GM21737 (cell line): Measurements from ENCODE around the gene NUDT7.

Experiments used
- ATAC-seq: cut with Tn5 transposase; IDR thresholded peaks from one replicate; pipeline ENCODE4 v1.9.1; 2021; ENCODE audit warnings: mild to moderate bottlenecking, moderate library complexity; ENCODE audit not compliant: unreplicated experiment

The NUDT7 gene

DNA sequence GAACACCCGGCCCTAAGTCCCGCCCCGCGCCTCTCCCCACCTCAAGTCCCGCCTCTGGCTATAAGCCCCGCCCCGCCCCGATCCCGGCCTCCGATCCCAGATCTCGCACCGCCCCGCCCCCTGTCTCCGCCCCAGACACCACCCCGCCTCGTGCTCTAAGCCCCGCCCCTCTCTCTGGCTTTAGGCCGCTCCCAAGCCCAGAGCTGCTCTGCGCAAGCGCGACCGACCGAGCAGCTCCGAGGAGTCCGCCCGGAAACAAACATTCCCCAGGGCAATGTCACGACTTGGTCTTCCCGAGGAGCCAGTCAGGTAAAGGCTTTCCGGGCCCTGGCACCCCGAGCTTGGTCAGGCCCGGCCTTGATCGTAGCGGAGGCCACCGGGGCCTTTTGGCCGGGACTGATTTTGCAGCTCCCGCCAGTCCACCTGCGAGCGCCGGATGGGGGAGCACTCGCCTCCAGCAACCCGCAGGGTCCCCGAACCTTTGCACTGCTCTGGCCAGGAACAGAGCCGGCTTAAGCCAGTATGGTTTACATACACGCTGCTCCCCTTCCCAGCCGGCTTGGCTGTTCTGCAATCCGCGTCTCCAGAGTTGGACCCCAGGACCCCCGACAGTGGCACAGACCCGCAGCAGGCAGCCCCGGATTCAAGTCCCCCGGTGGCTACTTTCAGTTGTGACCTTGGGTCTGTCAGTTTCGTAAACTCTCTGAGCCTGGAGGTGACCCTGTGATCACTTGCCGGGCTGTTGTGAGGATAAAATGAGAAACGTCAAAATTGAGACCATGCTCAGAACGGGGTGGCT, at the start of gene NUDT7:
Gene NUDT7 (plus strand): TSS at position 206 of the 799 bp plus-strand sequence. CDS start 69 bp downstream, at position 275.
- peak; percentile 92 for ATAC-seq

DNA sequence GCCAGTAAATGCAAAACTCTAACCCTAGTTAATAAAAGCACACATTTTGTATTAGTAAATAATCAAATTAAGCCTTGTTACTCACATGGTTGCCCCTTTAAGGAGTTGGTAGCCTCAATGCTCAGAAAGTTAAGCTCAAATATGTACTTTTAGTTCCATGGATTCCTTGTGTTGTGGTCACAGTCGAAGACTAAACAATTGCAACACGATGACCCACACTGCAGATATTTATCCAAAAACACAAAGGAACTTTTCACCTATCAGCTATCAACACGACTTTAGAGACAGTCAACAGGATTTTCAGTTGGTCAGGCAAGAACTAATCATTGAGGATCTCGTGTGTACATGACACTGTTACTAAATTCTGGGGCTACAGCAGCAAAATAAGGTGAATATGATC, 47.4 kb upstream of the NUDT7 start:
- no peak for ATAC-seq

DNA sequence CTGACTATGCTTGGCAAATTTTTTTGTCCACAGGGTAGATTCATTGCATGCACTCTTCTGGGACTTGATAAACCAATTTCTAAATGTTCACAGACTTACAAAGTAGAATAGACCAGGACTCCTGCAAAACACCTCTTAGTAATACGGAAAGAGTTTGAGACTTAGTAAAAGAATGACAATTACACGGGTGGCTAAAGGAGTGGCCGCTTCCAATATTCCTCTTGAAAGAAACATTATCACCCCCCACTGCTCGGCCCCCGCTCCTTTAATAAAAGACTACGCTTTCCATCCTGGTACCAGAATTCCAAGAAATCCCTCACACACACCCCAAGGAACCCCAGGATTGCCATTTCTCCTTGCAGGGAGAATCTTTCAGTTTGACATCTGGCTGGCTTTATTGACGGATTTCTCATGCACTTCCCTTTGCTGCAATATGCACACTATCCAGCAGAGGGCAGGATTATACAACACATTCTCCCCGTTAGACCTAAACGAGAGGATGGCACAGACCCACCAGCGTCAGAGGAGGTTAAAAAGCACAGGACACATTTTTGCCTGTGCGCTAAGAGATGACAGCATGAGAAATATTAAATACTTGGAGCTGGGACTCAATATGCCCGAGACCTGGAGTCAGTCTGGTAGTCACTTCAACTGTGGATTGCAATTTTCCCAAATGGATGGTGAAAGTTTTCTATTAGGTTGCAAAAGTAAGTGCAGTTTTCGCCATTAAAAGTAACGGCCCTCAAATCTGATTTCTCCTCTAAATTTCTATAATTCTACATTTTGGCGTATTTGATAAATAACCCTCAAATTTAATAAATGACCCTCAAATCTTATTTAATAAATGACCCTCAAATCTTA, 46.6 kb upstream of the NUDT7 start:
- peak; percentile 57 for ATAC-seq

DNA sequence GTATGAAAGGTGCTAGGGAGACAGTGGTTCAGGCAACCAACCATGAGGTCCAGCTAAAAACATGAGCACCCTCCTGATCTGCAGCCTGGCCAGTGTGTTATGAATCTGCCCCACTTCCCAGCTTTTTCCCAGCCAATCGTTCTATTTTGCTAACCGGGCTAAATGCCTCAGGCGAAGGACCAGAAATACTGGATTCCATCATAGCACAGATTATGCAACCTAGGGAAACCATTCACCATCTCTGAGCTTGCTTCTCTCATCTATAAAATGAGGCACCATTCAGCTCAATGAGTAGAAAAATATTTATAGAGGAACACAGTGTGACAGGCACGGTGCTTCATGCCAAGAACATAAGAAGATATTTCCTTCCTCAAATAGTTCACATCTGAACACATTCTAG, 45.2 kb upstream of the NUDT7 start:
- no peak for ATAC-seq

DNA sequence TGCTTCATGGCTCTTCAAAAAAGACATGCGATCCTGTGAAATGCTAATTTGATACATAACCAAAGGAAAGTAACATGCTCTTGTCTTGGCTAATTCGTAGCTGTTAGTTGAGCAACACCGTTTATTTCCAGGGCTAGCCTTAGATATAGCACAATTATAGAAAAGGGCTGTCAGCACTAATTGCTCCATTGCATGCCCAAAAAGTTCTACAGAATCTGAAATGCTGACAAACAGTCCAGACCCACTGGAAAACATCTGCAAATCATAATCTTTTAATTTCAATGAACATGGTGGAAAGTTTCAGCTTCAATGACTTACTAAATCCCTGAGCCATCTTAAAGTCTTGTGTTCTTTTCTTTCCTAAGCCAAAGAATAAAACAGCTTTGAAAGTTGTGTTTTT, 42.9 kb upstream of the NUDT7 start:
- ATAC-seq: no peak

DNA sequence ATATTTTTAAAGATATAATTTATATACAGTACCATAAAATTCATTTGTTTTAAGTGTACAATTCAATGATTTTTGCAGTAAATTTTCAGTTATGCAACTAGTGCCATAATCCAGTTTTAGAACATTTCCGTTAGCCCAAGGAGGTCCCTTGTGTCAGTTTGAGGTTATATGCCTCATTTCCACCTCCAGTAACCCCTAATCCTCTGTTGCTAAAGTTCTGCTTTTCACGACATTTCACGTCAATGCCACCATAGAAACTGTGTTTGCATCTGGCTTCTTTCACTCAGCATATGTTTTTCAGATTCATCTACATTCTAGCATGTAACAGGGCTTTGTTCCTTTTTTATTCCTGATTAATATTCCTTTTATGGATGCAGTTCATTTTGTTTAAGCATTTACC, 42.4 kb upstream of the NUDT7 start:
- no peak for ATAC-seq

DNA sequence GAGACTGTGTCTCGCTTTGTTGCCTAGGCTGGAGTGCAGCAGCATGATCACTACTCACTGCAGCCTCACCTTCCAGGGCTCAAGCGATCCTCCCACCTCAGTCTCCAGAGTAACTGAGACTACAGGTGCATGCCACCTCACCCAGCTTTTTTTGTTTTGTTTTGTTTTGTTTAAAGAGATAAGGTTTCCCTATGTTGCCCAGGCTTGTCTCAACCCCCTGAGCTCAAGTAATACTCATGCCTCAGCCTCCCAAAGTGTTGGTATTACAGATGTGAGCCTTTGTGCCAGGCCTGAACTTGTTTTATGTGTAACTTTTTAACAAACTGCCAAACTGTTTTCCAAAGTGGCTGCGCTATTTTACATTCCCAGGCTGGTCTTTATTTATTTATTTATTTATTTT, 41.8 kb upstream of the NUDT7 start:
- no peak for ATAC-seq

DNA sequence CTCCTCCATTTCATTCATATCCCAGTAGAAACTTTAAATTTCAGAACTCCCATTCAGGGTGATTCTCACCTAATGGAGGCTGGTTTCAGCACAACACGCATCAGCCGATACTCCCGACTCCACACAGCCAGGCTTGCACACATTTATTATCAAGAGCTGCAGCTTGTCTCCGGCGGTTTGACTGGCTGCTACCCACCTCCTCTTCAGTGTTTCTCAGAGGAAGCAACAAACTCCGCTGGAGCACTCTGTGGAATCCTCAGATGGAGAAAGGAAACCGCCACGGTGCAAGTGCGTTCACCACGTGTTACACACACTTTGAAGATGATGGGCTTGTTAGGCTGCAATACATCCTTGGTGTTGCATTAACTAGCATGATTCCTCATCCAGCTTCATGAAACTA, 39.7 kb upstream of the NUDT7 start:
- no peak for ATAC-seq

DNA sequence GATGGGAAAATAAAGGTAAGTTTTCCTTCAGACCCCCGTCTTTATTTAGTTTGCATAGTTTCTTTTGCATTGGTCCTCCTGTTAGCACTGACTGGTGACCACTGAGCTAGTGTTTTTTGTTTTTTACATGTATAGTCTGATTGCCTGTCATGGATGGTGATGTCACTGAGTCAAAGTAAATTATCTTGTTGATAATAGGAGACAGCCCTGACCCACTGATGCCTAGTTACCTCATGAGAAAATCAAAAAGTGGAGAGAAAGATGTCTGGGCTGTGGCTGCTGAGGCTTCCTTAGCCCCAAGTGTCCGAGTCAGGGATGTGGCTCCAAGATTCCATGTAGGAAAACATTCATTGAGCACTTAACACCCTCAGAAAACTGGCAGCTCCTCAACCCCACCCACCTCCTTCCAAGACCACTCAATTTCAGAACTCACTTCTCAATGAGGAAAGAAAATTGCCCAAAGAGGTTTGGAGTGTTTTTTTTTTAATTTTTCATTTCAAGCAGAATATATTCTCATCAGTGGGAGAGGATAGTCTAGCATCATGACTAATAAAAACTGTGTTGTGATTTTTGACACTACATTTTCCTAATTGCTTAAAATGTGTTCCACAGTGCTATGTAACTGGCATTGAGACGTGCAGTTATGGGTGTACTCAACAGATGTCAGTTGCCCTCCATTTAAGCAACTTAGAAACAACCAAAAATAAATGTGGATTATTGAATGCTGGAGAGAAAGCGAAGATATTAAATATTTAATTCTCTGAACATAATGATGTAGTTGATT, 38.7 kb upstream of the NUDT7 start:
- ATAC-seq: no peak

DNA sequence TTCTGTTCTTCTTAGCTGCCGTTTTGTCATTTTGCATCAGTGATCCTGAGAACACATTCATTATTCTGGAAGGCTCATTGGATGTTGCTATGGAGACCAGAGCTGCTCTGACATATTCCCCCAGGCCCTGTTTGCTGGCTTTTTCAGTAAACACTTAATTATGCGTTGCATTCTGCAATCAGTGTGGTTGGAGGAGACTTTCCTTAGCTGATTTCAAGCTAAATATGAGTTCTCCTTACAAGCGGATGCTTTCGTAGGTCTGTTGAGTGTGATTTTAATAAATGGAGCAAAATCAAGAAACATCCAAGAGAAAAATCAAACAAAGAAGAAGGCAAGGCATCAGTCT, 38.2 kb upstream of the NUDT7 start:
- no peak for ATAC-seq

DNA sequence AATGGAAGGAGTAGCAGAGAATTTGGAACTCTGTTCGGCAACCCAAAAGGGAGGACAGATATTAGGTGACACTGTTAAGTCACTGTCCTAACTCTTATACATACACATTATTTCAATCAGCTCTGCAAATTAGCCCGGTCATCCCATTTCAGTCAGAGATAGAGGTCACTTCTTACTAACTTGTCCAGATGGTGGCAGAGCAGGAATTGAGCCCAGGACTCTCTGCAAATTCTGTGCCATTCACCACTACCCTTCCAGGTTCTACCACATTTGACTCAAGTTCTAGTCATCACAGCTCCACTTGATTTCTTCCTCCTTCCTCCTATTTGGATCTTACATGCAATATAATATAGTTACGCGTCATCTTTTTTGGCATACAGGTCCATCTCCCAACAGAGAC, 35.9 kb upstream of the NUDT7 start:
- no peak for ATAC-seq

DNA sequence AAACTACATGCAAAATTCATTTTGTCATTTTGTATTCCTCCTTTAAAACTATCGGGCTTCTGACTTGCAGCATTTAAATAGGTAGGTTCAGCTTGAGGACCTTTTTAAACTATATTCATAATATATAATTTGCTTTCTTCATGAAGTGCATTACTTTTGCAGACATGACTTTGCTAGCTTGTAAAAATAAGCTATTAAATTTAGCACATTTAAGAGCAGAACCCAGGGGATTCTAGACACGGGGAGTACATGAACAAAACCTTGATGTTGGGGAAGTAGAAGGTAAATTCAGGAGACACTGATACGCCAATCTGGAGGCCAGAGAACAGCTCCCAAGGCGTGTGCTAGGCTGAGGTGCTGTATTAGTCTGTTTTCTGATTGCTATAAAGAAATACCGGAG, 32.3 kb upstream of the NUDT7 start:
- ATAC-seq: no peak

DNA sequence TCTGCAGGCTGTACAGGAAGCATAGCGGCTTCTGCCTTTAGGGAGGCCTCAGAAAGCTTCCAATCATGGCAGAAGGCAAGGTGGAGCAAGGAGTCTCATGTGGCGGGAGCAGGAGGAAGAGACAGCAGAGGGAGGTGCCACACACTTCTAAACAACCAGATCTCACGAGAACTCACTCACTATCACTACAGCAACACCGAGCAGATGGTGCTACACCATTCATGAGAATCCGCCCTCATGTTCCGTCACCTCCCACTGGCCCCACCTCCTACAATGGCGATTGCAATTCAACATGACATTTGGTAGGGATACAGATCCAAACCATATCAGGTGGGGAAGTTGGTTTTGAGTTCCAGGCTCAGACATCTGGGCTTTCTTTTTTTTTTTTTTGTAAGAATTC, 31.9 kb upstream of the NUDT7 start:
- no peak for ATAC-seq

DNA sequence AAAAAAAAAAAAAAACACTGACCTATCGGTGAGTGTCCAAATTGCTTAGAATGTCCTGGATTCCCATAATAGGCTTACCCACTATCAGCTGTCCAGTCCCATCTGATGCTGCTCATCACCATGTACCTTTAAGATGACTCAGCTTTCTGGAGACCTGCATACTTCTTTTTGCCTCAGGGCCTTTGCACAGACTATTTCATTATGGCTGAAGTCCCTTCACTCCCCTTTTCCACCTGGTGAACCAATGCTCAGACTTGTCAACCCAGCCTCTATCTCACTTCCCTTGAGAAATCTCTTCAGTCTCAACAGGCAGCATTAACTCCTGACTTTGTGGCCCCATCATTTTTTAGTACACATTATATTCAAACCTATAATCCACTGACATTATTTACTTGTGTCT, 29.7 kb upstream of the NUDT7 start:
- ATAC-seq: no peak

DNA sequence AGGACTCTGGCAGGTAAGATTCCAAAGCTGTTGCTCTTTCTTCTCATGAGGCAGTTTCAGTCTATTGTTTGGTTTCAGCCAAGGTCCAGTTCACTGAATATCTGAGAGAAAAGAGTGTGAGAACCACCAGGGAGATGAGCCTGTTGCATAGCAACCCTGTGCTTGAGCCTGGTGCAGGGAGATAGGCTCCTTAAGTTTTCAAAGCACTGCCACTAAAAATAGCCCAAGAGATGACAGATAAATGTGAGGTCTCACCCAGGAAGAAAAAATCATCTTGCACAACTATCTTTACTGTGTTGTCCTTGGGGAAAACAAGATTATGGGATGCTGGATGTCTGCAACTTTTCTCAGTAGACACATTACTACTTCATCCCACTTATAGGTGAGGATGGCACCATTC, 26.2 kb upstream of the NUDT7 start:
- ATAC-seq: no peak

DNA sequence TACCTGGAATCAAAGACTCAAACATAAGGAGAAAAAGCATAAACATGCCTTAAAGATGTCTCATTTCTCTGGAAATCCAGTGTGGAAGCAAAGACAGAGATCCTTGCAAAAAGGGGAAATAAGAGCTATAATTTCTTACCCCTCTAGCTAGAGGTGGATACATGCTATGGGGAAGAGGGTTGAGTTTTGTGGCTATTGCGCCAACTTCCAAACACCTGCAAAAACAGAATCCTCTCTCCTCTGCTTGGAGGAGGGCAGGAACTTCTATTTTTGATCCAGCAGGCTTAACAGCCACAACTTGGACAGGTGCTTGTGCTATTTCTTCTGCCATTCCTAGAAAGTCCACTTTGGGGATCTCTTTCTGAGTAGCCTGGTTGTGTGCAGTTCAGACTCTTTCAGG, 21.5 kb upstream of the NUDT7 start:
- ATAC-seq: no peak

DNA sequence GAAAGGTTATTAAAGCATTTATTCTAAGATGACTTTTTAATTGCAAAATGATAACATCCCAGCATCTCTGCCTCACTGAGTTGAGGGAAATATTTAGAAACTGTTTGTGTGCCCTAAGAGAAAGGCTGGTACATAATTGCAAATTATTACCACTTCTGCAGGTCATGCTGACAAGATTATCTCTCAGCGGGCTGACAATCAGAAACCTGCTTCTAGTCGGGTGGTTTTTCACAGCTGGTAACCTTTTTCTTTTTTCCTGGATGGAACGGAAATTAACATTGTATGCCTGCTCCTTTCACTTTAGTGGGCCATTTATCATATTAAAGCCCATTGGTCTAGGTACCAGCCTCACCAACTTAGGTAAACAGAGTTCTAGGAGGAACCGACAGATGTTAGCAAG, 17.0 kb upstream of the NUDT7 start:
- no peak for ATAC-seq

DNA sequence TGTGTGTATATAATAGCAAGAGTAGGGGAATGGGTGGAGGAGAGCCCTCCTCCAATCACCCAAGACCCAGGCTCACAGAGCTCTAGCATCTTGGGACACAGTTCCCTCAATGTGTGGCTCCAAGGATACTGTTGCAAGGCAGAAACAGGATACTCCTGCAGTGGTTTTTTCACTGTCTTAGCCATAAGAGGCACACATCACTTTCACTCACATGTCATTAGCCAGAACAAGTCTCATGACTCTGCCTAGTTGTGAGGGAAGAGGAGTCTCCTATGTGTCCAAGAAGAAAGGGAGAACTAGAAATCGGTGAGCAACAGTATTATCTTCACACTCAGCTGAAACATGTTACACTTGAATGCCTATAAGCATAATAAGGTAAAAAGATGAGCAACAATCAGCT, 11.1 kb upstream of the NUDT7 start:
- ATAC-seq: no peak

DNA sequence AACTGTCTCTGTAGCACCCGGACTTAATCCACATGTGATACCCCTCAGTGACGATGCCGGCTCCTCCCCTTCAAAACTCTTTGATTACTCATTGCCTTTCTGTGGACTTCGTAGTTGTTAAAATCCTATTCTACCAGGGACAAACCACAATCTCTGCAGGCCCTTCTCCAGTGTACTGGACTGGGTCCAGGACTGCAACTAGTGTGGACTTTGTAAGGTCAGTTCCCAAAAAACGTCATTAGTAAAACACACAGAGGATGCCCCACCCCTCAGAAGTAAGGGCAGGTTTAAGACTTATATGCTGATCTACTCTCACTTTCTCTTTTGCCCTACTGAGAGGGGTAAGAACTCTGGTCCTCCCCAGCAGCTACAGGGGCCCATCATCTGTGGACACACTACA, 10.5 kb upstream of the NUDT7 start:
- no peak for ATAC-seq

DNA sequence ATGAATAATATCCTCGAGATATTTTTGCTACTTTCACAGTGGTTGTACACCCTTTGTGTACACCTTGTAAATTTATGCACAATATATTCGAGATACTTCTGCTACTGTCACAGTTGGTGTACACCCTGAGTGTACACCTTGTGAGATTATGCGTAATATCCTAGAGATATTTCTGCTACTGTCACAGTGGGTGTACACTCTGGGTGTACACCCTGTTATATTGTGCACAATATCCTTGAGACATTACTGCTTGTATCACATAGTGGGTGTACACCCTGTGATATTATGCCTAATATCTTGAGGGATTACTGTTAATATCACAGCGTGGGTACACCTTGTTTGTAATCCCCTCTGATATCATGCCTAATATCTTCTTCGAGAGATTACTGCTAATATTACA, 7.2 kb upstream of the NUDT7 start:
- no peak for ATAC-seq

DNA sequence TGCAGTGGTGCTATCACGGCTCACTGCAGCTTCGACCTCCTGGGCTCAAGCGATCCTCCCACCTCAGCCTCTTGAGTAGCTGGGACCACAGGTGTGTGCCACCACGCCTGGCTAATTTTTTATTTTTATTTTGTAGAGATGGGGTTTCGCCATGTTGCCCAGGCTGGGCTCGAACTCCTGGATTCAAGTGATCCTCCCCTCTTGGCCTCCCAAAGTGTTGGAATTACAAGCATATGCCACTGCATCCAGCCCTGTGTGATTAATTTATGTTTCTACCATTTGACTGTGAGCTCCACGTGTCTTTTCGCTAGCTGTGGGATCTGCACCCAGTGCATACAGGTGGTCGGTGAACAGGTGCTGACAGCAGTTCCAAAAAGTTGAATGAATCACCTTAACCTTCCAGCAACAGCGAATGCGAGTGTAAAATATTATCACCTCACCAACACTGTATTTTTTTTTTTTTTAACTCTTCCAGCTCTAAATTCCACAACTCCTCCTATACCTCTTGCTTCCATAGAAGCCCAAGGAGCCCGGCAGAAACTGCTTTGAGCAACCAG, 484 bp upstream of the NUDT7 start:
- ATAC-seq: peak; percentile 9
